Measurements from ENCODE around the gene MPP1.
"Not testable (repeated sequence)": the region's sequence is repeated elsewhere in the genome, so short reads cannot be mapped to it uniquely, and the experiment has no call there.

Gene MPP1

GRCh38 chrX:154804957-154805695 lies at the start of gene MPP1:
MPP1 (minus strand) TSS chrX:154805485; CDS start chrX:154805373, 112 bp downstream.
- no peak for FAIRE-seq

DNA sequence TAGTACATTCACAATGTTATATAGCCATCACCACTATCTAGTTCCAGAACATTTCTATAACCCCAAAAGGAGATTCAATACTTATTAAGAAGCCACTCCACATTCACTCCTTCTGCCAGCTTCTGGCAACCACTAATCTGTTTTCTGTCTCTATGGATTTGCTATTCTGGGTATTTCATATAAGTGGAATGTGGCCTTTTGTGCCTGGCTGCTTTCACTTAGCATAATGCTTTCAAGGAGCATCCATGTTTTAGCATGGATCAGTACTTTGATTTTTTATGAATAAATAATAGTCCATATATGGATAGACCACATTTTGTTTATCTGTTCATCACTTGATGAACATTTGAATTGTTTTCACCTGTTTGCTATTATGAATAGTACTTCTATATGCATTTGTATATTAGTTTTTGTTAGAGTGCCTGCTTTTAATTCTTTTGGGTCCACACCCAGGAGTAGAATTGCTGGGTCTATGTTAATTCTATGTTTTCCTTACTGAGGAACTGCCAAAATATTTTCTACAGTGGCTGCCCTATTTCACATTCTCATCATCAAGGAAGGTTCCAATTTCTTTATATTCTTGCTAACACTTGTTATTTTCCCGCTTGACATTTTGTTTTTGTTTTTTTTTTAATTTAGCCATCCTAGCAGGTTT lies 45.8 kb upstream of the MPP1 start:
- FAIRE-seq, result no peak

- FAIRE-seq, result no peak
These were observed 35.6 kb upstream of the MPP1 start for GRCh38 chrX:154840856-154841255.

- FAIRE-seq, result no peak
These were observed 30.9 kb upstream of the MPP1 start for GRCh38 chrX:154836163-154836562.

- FAIRE-seq, result no peak
These were observed 29.3 kb upstream of the MPP1 start, which contains the start of gene SMIM9 for GRCh38 chrX:154834562-154834961. SMIM9 (minus strand) TSS chrX:154834662; CDS start chrX:154830856, 3,806 bp downstream.

DNA sequence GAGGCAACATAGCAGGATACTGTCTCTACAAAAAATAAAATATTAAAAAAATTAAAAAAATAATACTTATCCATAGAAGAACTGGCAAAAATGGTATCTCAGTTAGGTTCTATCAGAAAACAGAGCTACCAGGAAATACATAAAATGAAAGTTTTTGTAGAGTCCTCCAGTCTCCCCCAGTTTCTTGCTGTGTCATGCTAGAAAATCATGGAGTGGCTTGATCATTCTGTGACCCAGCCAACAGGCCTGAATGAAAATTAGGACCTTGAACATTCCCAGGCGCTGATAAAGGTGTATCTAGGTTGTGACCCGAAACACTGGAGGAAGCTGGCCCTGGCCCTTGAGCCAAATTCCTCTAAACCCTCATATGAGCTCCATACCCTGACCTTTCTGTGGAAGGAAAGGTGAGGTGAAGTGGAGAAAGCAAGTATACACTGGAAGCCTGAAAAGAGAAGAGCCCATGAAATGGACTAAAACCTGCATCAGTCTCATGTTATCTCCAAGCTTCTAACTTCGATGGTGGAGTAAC lies 28.5 kb upstream of the MPP1 start:
- no peak for FAIRE-seq

GRCh38 chrX:154829926-154830442 lies 24.7 kb upstream of the MPP1 start:
- FAIRE-seq, result no peak

GRCh38 chrX:154829134-154829533 lies 23.8 kb upstream of the MPP1 start:
- FAIRE-seq, result no peak

DNA sequence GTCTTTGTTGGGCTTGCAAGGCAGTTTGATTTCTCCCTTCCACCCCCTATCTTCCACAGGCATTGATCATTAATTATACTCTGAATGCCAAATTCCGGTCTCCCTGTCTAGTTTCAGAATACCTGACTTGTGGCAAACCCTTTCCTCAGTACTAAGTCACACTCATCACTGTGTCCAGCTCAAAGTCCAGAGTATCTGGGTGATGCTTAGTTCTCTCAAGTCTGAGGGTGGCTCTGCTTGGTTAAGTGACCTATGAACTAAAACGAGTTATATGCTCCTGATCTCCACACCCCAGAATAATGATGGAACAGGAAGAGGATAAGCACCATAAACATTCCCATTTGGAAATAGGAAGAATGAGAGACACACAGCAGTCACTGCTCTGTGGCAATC lies 22.7 kb upstream of the MPP1 start:
- no peak for FAIRE-seq

DNA sequence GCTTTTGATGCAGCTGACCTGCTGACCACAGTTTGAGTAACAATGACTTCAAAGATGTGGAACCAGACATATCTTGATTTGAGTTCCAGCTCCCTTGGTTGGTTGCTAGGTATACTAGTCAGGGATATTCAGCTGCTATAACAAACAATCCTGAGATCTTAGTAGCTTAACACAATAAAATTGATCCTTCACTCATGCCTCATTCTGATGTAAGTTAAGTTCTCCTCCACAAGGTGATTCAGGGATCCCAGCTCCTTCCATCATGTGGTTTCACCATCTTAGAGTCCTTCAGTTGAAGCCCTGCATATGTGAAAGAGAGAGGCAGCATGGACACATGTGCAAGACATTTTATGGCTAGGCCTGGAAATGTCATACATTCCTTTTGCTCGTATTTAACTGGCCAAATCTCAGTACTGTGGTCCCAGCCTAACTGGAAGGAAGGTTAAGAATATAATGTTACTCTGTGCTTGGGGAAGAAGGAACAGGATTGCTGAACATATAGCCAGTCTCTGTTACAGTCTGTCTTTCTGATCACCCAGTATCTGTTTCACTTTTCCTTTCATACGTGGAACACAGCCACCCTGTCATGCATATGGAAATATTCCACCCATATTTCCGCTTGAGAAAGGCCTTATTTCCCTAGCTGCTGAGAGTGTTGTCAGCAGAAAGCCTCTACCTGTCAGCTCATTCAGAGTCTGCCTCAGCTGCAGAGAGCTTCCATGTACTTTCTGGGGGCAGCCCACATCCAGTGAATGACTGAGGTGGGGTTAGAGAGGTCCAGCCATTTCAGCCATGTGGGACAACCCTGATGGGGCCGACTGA lies 22.1 kb upstream of the MPP1 start:
- FAIRE-seq, result no peak

DNA sequence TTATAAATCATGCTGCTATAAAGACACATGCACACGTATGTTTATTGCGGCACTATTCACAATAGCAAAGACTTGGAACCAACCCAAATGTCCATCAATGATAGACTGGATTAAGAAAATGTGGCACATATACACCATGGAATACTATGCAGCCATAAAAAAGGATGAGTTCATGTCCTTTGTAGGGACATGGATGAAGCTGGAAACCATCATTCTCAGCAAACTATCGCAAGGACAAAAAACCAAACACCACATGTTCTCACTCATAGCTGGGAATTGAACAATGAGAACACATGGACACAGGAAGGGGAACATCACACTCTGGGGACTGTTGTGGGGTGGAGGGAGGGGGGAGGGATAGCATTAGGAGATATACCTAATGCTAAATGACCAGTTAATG lies 20.3 kb upstream of the MPP1 start:
- not testable (repeated sequence) for FAIRE-seq

DNA sequence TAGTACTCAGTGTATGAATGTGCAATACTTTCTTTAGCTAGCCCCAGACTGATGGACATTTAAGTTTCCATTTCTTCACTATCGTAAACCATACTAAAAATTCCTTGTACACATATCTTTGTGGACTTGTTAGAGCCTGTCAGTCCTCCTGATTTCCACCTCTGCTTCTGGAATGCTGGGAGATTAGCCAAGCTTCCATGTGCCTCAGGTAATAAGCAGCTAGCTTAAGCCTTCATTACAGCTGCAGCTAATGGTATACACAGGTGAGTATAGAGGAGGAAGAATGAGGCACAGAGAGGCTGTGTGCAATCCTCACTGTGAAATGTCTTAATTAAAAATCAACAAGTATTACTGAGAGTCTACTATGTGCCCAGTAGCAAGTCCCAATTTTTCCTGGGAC lies 19.4 kb upstream of the MPP1 start:
- no peak for FAIRE-seq

DNA sequence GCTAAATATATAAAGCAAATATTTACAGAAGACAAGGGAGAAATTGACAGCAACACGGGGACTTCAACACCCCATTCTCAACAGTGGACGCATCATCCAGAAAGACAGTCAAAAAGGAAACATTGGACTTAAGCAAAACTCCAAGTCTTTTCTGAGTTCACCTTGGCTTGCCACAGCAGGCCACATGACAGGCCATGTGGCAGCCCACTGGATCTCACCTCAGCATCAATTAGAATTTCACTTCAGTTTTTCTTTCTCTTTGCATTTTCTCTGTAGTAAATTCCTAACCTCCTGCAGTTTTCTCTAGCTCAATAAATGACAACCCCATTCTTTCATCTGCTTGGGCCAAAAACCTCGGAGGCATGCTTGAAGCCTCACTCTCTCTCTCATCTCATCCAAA lies 16.7 kb upstream of the MPP1 start:
- no peak for FAIRE-seq

- no peak for FAIRE-seq
These were observed 16.2 kb upstream of the MPP1 start for GRCh38 chrX:154821523-154821922.

- no peak for FAIRE-seq
These were observed 14.6 kb upstream of the MPP1 start for GRCh38 chrX:154819771-154820341.

DNA sequence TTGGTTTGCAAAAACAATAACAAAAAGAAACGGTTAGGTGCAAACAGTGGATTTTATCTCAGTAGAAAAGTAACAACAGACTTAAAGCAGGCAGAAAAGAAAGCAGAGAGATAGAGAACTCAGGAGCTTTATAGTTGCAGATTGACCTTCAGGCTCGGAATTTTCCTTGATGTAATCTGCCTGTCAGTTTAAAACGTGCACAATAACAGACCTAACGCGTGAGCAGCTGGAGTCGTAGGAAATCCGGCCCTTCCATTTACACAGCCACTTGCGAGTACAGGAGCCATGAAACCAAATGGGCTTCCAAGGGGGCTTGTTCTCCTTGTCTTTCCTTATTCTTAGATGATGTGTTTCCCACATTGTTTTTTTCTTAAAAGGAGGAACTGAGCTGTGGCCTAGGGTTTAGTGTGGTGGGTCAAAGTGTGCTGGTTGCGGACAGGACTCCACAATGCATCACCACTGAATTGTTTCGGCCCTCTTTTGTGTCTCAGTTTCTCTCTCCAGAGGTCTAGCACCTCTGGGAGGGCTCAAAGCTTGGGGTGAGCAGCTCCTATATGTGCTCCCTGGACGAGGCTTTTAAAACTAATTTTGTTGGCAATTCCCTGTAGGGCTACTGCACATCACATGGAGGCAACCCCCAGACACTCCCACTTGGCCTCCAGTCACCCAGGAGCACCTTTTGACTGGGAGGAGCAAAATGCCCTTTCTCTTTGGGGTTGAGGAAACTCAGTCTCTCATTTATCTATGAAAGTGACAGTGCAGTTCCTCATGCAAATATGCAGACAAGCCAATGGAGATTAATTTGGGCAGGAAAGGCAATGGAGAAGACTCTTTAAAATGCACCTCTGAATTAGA lies 13.9 kb upstream of the MPP1 start:
- FAIRE-seq, result no peak

- FAIRE-seq, result not testable (repeated sequence)
These were observed 11.8 kb upstream of the MPP1 start for GRCh38 chrX:154817048-154817618.

GRCh38 chrX:154816326-154816898 lies 11.1 kb upstream of the MPP1 start:
- FAIRE-seq, result not testable (repeated sequence)

DNA sequence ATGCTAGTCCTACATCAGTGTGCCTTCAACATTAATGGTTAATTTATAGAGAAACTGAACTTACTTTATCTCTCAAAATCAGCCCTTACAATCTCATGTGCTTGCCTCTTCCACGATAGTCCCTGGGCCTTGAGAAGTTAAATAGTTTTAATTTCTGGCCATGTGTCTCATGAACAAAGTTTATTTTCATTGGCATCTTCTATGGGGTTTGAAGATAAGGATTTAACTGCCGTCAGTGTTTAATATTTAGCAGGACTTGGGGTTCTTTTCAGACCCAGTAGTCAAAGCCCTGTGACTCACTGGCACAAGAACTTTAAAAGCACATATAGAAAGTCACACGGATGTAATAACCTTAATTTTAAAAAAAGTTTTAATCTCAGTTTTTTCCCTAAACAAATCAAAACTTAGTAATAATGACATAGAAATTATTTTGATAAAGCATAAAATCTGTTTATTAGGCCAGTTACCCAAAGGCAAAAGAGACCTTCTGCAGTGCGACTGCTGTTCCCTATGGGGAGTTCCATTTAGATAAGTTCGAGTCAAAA lies 10.1 kb upstream of the MPP1 start:
- no peak for FAIRE-seq

- no peak for FAIRE-seq
These were observed 8.5 kb upstream of the MPP1 start for GRCh38 chrX:154813801-154814200.
